Measurements from ENCODE around the gene FAM20C. TPM values are rescaled to one million over a fixed set of nuclear protein-coding genes. Genes with fewer than 3 reads are reported as not detected.
A peak's percentile ranks its signal among the peaks of the same experiment; 100 is the strongest.

Gene FAM20C
- total and polyA plus RNA-seq, 7 experiments from 2014 or later, result 0.22 to 27.0 (median 4.6) TPM; not detected in 2

DNA sequence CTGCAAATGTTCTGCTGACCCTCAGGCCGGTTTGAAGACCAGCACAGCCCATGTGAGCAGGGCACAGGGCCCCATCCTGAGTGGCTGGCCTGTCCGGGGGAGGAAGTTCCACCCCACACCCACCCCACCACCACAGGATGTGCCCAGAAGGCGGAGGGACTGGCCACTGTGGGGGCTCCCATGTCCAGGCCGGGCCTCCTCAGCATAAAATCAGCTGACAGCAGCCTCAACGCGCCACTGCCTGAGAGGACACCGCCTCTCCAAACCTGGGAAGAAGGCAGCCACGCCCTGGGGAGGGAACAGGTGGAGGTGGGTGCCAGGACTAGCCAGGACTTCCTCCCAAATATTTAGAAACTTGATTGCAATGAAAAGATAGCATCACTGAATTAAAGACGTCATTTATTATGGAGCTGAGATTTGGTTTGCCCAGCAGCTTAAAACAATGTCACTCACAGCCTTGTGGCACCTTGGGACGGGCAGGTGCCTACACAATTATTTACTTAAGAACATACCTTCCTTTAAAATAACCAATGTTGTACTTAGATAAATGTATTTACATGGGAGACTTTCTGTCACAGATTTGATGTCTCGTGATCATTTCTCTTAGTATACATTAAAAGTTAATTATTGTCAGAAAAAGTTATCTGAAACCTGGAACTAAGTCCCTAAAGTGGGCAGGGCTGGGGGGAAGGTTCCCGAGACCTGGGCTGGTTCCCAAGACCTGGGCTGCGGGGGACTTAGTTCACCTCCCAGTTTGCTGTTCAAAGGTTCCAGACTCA, 27.3 kb upstream of the FAM20C start:
- Histone ChIP-seq H3K9me3 (ENCODE audit: control insufficient read depth in 2 of 3, low read length in 3 of 3) (no peaks in the 10 kb centered on the region), H3K27ac (ENCODE audit: low read depth, low read length) (no peak overlapping the region), H3K27me3 (ENCODE audit: control insufficient read depth in 2 of 2, insufficient read depth in 2 of 2, low read length in 2 of 2) (no peaks in the 10 kb centered on the region), H3K4me1 (ENCODE audit: control insufficient read depth in 2 of 2, insufficient read depth in 2 of 2, low read length in 2 of 2) (no peaks in the 10 kb centered on the region), H3K4me3 (ENCODE audit: low read length) (no peak overlapping the region), H3K36me3 (ENCODE audit: control insufficient read depth in 2 of 3, insufficient read depth in 3 of 3, low read length in 3 of 3) (no peaks in the 10 kb centered on the region)
- H3K9me3 Mint-ChIP-seq, result no peaks in the 10 kb centered on the region
- H3K4me1 Mint-ChIP-seq, result peaks cover 0 to 3% (median 0%) of the 10 kb centered on the region in 7 donors
- ChIA-PET CTCF (no interaction called here), POLR2A (no interaction called here)
- H3K27me3 Mint-ChIP-seq, result peaks cover 2 to 37% (median 7%) of the 10 kb centered on the region in 5 donors
- H3K4me3 Mint-ChIP-seq, result no peak overlapping the region
- H3K27ac Mint-ChIP-seq, result no peak overlapping the region
- no peaks in the 10 kb centered on the region for H3K36me3 Mint-ChIP-seq
- intact Hi-C loops (cut with micrococcal nuclease), result no loop called here
- ATAC-seq, result no peak
- no peak for DNase-seq

DNA sequence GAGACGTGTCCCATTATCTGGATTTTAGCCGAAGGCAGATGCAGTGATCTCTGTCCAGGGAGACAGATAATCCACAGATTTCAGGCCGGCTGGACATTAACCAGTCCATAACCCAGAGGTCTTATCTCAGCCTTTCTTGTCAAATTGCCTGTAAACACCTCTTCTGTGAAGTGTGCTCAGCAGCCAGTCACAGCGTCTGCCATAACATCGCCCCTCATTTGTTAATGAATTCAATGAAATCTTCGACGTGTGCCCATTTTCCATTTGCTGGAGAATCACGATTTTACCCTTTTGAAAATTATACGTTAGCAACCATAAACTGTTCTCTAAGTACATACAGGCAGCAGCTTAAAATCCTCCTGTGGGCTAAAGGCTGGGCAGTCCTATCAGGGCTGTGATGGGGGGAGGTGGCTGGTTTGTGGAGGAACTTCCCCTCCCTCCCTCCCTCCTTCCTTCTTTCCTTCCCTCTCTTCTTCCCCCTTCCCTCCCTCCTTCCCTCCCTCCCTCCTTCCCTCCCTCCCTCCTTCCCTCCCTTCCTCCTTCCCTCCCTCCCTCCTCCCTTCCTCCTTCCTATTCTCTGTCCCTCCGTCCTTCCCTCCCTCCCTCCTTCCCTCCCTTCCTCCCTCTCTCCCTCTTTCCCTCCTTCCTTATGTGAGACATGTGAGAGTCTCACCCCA, 26.6 kb upstream of the FAM20C start:
- no peaks in the 10 kb centered on the region for H3K9me3 Mint-ChIP-seq
- peaks cover 2 to 40% (median 12%) of the 10 kb centered on the region in 5 donors for H3K27me3 Mint-ChIP-seq
- H3K36me3 ChIP-seq (ENCODE audit: control insufficient read depth in 2 of 3, insufficient read depth in 3 of 3, low read length in 3 of 3), result no peaks in the 10 kb centered on the region
- no peak overlapping the region for H3K4me3 Mint-ChIP-seq
- intact Hi-C loops (cut with micrococcal nuclease), result no loop called here
- no peak overlapping the region for H3K4me3 ChIP-seq (ENCODE audit: low read length)
- no peaks in the 10 kb centered on the region for H3K9me3 ChIP-seq (ENCODE audit: control insufficient read depth in 2 of 3, low read length in 3 of 3)
- H3K27me3 ChIP-seq (ENCODE audit: control insufficient read depth in 2 of 2, insufficient read depth in 2 of 2, low read length in 2 of 2), result no peaks in the 10 kb centered on the region
- H3K27ac ChIP-seq (ENCODE audit: low read depth, low read length), result no peak overlapping the region
- H3K4me1 Mint-ChIP-seq, result peaks cover 0 to 3% (median 0%) of the 10 kb centered on the region in 7 donors
- H3K36me3 Mint-ChIP-seq, result no peaks in the 10 kb centered on the region
- POLR2A ChIA-PET, result no interaction called here
- H3K4me1 ChIP-seq (ENCODE audit: control insufficient read depth in 2 of 2, insufficient read depth in 2 of 2, low read length in 2 of 2), result no peaks in the 10 kb centered on the region
- ATAC-seq (no peak), DNase-seq (no peak)
- CTCF ChIA-PET, result no interaction called here
- no peak overlapping the region for H3K27ac Mint-ChIP-seq

DNA sequence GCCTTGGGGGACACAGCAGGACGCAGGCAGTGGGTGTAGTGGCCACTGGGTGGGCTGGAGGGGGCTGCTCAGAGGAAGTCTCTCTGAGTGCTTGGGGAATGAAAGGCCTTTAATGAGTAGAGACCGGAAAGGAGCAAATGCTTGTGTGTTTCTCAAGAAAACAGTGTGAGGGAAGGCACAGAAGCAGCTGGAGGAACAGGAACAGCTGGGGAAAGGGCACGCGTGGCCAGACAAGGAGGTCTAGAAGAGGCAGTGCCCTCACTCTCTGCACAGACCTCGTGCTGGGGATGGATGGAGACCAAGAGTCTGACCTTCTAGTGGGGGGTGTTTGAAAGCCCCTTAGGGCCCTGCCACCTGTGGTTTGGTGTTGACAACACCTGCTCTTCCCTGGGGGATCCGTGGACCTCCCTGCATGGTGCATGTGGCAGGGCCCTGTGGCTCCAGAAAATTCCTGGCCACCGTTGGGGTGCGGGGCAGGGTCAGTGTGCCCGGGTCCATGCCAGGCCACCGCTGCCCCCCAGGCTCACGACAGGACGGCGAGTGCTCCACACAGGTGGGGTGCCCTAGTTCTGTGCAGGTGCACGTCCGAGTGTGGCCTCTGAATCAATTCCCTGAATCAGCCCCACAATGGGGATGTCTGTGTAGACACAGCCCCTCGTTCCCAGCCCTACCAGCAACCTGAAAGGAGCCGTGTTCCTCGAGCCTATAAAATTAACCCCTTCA, 25.9 kb upstream of the FAM20C start:
- Mint-ChIP-seq H3K4me1 (peaks cover 0 to 3% (median 0%) of the 10 kb centered on the region in 7 donors), H3K27me3 (peaks cover 2 to 40% (median 12%) of the 10 kb centered on the region in 5 donors), H3K4me3 (no peak overlapping the region), H3K9me3 (no peaks in the 10 kb centered on the region), H3K27ac (no peak overlapping the region), H3K36me3 (no peaks in the 10 kb centered on the region)
- no peaks in the 10 kb centered on the region for H3K36me3 ChIP-seq (ENCODE audit: control insufficient read depth in 2 of 3, insufficient read depth in 3 of 3, low read length in 3 of 3)
- intact Hi-C loops (cut with micrococcal nuclease), result no loop called here
- no peaks in the 10 kb centered on the region for H3K4me1 ChIP-seq (ENCODE audit: control insufficient read depth in 2 of 2, insufficient read depth in 2 of 2, low read length in 2 of 2)
- H3K27ac ChIP-seq (ENCODE audit: low read depth, low read length), result no peak overlapping the region
- H3K4me3 ChIP-seq (ENCODE audit: low read length), result no peak overlapping the region
- H3K27me3 ChIP-seq (ENCODE audit: control insufficient read depth in 2 of 2, insufficient read depth in 2 of 2, low read length in 2 of 2), result no peaks in the 10 kb centered on the region
- ATAC-seq (no peak), DNase-seq (no peak)
- H3K9me3 ChIP-seq (ENCODE audit: control insufficient read depth in 2 of 3, low read length in 3 of 3), result no peaks in the 10 kb centered on the region
- ChIA-PET POLR2A (interaction anchor here (0.5 kb wide), 1 partner anchor 550 kb away, joined by 4 read pairs; no protein-coding TSS in a partner anchor), CTCF (no interaction called here)

GRCh38 chr7:167090-167855, 25.1 kb upstream of the FAM20C start:
- H3K4me1 ChIP-seq (ENCODE audit: control insufficient read depth in 2 of 2, insufficient read depth in 2 of 2, low read length in 2 of 2), result no peaks in the 10 kb centered on the region
- POLR2A ChIA-PET, result no interaction called here
- H3K9me3 ChIP-seq (ENCODE audit: control insufficient read depth in 2 of 3, low read length in 3 of 3), result no peaks in the 10 kb centered on the region
- H3K36me3 Mint-ChIP-seq, result no peaks in the 10 kb centered on the region
- H3K27me3 ChIP-seq (ENCODE audit: control insufficient read depth in 2 of 2, insufficient read depth in 2 of 2, low read length in 2 of 2), result no peaks in the 10 kb centered on the region
- H3K27ac Mint-ChIP-seq, result peak overlapping the region in 1 of 9 donors; percentile 77
- DNase-seq, result no peak
- intact Hi-C loops (cut with micrococcal nuclease), result no loop called here
- peaks cover 0 to 3% (median 0%) of the 10 kb centered on the region in 7 donors for H3K4me1 Mint-ChIP-seq
- H3K27me3 Mint-ChIP-seq, result peaks cover 2 to 40% (median 12%) of the 10 kb centered on the region in 5 donors
- H3K9me3 Mint-ChIP-seq, result no peaks in the 10 kb centered on the region
- no peaks in the 10 kb centered on the region for H3K36me3 ChIP-seq (ENCODE audit: control insufficient read depth in 2 of 3, insufficient read depth in 3 of 3, low read length in 3 of 3)
- H3K27ac ChIP-seq (ENCODE audit: low read depth, low read length), result no peak overlapping the region
- no peak overlapping the region for H3K4me3 Mint-ChIP-seq
- CTCF ChIA-PET, result no interaction called here
- peak; percentile 49 for ATAC-seq
- H3K4me3 ChIP-seq (ENCODE audit: low read length), result no peak overlapping the region

- Histone ChIP-seq H3K27ac (ENCODE audit: low read depth, low read length) (no peak overlapping the region), H3K4me3 (ENCODE audit: low read length) (no peak overlapping the region), H3K4me1 (ENCODE audit: control insufficient read depth in 2 of 2, insufficient read depth in 2 of 2, low read length in 2 of 2) (no peaks in the 10 kb centered on the region), H3K36me3 (ENCODE audit: control insufficient read depth in 2 of 3, insufficient read depth in 3 of 3, low read length in 3 of 3) (no peaks in the 10 kb centered on the region), H3K27me3 (ENCODE audit: control insufficient read depth in 2 of 2, insufficient read depth in 2 of 2, low read length in 2 of 2) (no peaks in the 10 kb centered on the region), H3K9me3 (ENCODE audit: control insufficient read depth in 2 of 3, low read length in 3 of 3) (no peaks in the 10 kb centered on the region)
- Mint-ChIP-seq H3K36me3 (no peaks in the 10 kb centered on the region), H3K27ac (no peak overlapping the region), H3K4me3 (no peak overlapping the region), H3K4me1 (peaks cover 0 to 3% (median 0%) of the 10 kb centered on the region in 7 donors), H3K27me3 (peaks cover 2 to 38% (median 12%) of the 10 kb centered on the region in 5 donors), H3K9me3 (no peaks in the 10 kb centered on the region)
- POLR2A ChIA-PET, result no interaction called here
- ATAC-seq (no peak), DNase-seq (no peak)
- CTCF ChIA-PET, result no interaction called here
- intact Hi-C loops (cut with micrococcal nuclease), result no loop called here
Measured at GRCh38 chr7:167976-168791, 24.2 kb upstream of the FAM20C start.
